Hepatocyte (in vitro differentiated cells): ENCODE data around the gene KCNS1. TPM values are rescaled to one million over a fixed set of nuclear protein-coding genes. Genes with fewer than 3 reads are reported as not detected.
A peak's percentile ranks its signal among the peaks of the same experiment; 100 is the strongest.

ENCODE experiments used
- DNase-seq: peaks from one replicate; pipeline ENCODE4 v3.0.0-alpha.2; 2016; ENCODE audit warnings: low spot score
- H2AFZ ChIP-seq: fragments of 200-600 bp; sonication (generic); 2 replicates; pipeline ENCODE4 v1.6.0; 2016; ENCODE audit warnings: antibody characterized with exemption, mild to moderate bottlenecking
- H3K27ac ChIP-seq: fragments of 200-600 bp; sonication (generic); 2 replicates; pipeline ENCODE4 v1.5.1; 2016; ENCODE audit warnings: mild to moderate bottlenecking
- H3K27me3 ChIP-seq: fragments of 200-600 bp; sonication (generic); 2 replicates; pipeline ENCODE4 v1.6.1; 2016
- H3K36me3 ChIP-seq: fragments of 200-600 bp; sonication (generic); replicated peaks from 2 replicates; pipeline ENCODE4 v1.5.1; 2016; ENCODE audit warnings: low read depth; ENCODE audit not compliant: insufficient read depth
- H3K4me1 ChIP-seq: fragments of 200-600 bp; sonication (generic); 2 replicates; pipeline ENCODE4 v1.5.1; 2016; ENCODE audit warnings: mild to moderate bottlenecking, moderate library complexity; ENCODE audit not compliant: insufficient read depth
- H3K4me2 ChIP-seq: fragments of 200-600 bp; sonication (generic); 2 replicates; pipeline ENCODE4 v1.6.0; 2016
- H3K4me3 ChIP-seq: fragments of 200-600 bp; sonication (generic); 2 replicates; pipeline ENCODE4 v1.5.1; 2016; ENCODE audit warnings: mild to moderate bottlenecking
- H3K79me2 ChIP-seq: fragments of 200-600 bp; sonication (generic); 2 replicates; pipeline ENCODE4 v1.6.0; 2017; ENCODE audit warnings: mild to moderate bottlenecking
- H3K9me2 ChIP-seq: fragments of 200-600 bp; sonication (generic); replicated peaks from 2 replicates; pipeline ENCODE4 v1.6.0; 2017; ENCODE audit warnings: mild to moderate bottlenecking; ENCODE audit not compliant: insufficient read depth
- H3K9me3 ChIP-seq: fragments of 200-600 bp; sonication (generic); 2 replicates; pipeline ENCODE4 v1.5.1; 2016; ENCODE audit warnings: low read depth, mild to moderate bottlenecking
- H4K20me1 ChIP-seq: fragments of 200-600 bp; sonication (generic); 2 replicates; pipeline ENCODE4 v1.6.0; 2016; ENCODE audit warnings: mild to moderate bottlenecking; ENCODE audit not compliant: insufficient read depth, poor library complexity, severe bottlenecking
- CTCF ChIP-seq: fragments of 200-600 bp; sonication (generic); IDR thresholded peaks from 2 replicates; pipeline ENCODE4 v1.5.1; 2016; ENCODE audit warnings: antibody characterized with exemption, mild to moderate bottlenecking; ENCODE audit not compliant: poor library complexity
- EZH2 ChIP-seq: fragments of 200-600 bp; sonication (generic); IDR thresholded peaks from 2 replicates; pipeline ENCODE4 v1.6.1; 2016; ENCODE audit warnings: antibody characterized with exemption, mild to moderate bottlenecking, borderline replicate concordance
- EZH2phosphoT487 ChIP-seq: fragments of 200-600 bp; sonication (generic); IDR thresholded peaks from one replicate; pipeline ENCODE4 v1.6.1; 2018; ENCODE audit warnings: antibody characterized with exemption, mild to moderate bottlenecking, low read depth, moderate library complexity; ENCODE audit not compliant: unreplicated experiment, severe bottlenecking
- WGBS: methylation state at CpG from one replicate; pipeline ENCODE4 v1.1.6; 2016; ENCODE audit warnings: low lambda C conversion rate; ENCODE audit errors: missing lambda C conversion rate; 5-methylcytosine and 5-hydroxymethylcytosine counted together
- polyA plus RNA-seq: library from polyadenylated mRNA; unstranded; fragments of >200 nt; fragmentation: Nextera tagmentation; extraction: Ambion mirVana; gene quantifications from 2 replicates; pipeline ENCODE4 v1.2.1, GENCODE V29; 2016
- total RNA-seq: library from RNA; depleted of rRNA; stranded (reverse); fragments of >200 nt; gene quantifications from 2 replicates; pipeline ENCODE4 v1.2.3, GENCODE V29; 2014

The KCNS1 gene
- total and polyA plus RNA-seq, 2 experiments from 2014 or later: 0.42 to 0.43 TPM

- Histone ChIP-seq H3K27me3 (no peaks in the 10 kb centered on the region), H3K79me2 (no peaks in the 10 kb centered on the region), H4K20me1 (no peaks in the 10 kb centered on the region), H3K4me1 (no peaks in the 10 kb centered on the region), H3K9me2 (peaks cover 2% of the 10 kb centered on the region), H2AFZ (no peak overlapping the region), H3K9me3 (no peaks in the 10 kb centered on the region), H3K4me2 (peak overlapping the region; percentile 36), H3K27ac (peak overlapping the region; percentile 10), H3K4me3 (no peak overlapping the region), H3K36me3 (no peaks in the 10 kb centered on the region)
- peak; percentile 71 for DNase-seq
- TF ChIP-seq EZH2: no peak
- no peak for TF ChIP-seq EZH2phosphoT487
- TF ChIP-seq CTCF: peak; percentile 63
- 47% methylated on average over 20 of the region's 20 CpGs for WGBS
These were observed 37.8 kb upstream of the KCNS1 start for GRCh38 chr20:45138561-45139300.

- H3K9me2 ChIP-seq: peaks cover 5% of the 10 kb centered on the region
- no peak overlapping the region for H3K4me3 ChIP-seq
- H3K9me3 ChIP-seq: no peaks in the 10 kb centered on the region
- H3K27ac ChIP-seq: no peak overlapping the region
- no peaks in the 10 kb centered on the region for H4K20me1 ChIP-seq
- WGBS: 45% methylated on average over 2 of the region's 2 CpGs
- no peak overlapping the region for H2AFZ ChIP-seq
- TF ChIP-seq CTCF: no peak
- TF ChIP-seq EZH2phosphoT487: no peak
- TF ChIP-seq EZH2: no peak
- no peaks in the 10 kb centered on the region for H3K4me1 ChIP-seq
- no peaks in the 10 kb centered on the region for H3K36me3 ChIP-seq
- no peaks in the 10 kb centered on the region for H3K79me2 ChIP-seq
- no peak overlapping the region for H3K4me2 ChIP-seq
- no peaks in the 10 kb centered on the region for H3K27me3 ChIP-seq
- no peak for DNase-seq
These were observed 36.0 kb upstream of the KCNS1 start for GRCh38 chr20:45136911-45137310.

GRCh38 chr20:45128099-45128498 is 27.2 kb upstream of the KCNS1 start:
- no peaks in the 10 kb centered on the region for H3K79me2 ChIP-seq
- 60% methylated on average over 2 of the region's 2 CpGs for WGBS

More at GRCh38 chr20:45128099-45128498, 27.2 kb upstream of the KCNS1 start:
- TF ChIP-seq EZH2 (no peak), EZH2phosphoT487 (no peak), CTCF (no peak)
- Histone ChIP-seq H3K36me3 (no peaks in the 10 kb centered on the region), H3K4me1 (no peaks in the 10 kb centered on the region), H3K27ac (no peak overlapping the region), H3K4me2 (no peak overlapping the region), H3K4me3 (no peak overlapping the region), H3K9me3 (no peaks in the 10 kb centered on the region), H2AFZ (no peak overlapping the region), H4K20me1 (no peaks in the 10 kb centered on the region), H3K9me2 (no peaks in the 10 kb centered on the region), H3K27me3 (peaks cover 11% of the 10 kb centered on the region)
- no peak for DNase-seq
